GOT3 (cell line): ENCODE measurements around the gene ICOSLG.
"Not testable (repeated sequence)": the region's sequence is repeated elsewhere in the genome, so short reads cannot be mapped to it uniquely, and the experiment has no call there.

Experiments used
- DNase-seq: peaks from one replicate; lab custom pipeline; 2025; ENCODE audit warnings: mixed read lengths; lab: John Stamatoyannopoulos, UW

Gene ICOSLG

GRCh38 chr21:44240842-44241241, at the start of gene ICOSLG:
Gene ICOSLG (minus strand): TSS chr21:44240943. CDS start chr21:44240817, 126 bp downstream.
- not testable (repeated sequence) for DNase-seq

GRCh38 chr21:44289381-44290010, 48.8 kb upstream of the ICOSLG start:
- no peak for DNase-seq

GRCh38 chr21:44288251-44289110, 47.7 kb upstream of the ICOSLG start:
- DNase-seq = no peak

GRCh38 chr21:44286716-44287632, 46.2 kb upstream of the ICOSLG start:
- DNase-seq = no peak

- no peak for DNase-seq
These were observed 45.5 kb upstream of the ICOSLG start for GRCh38 chr21:44286086-44286715.

GRCh38 chr21:44285138-44285992, 44.6 kb upstream of the ICOSLG start, which contains the start of gene AIRE:
Gene AIRE (plus strand): TSS chr21:44285876. CDS start chr21:44286007, 131 bp downstream.
- DNase-seq = no peak

GRCh38 chr21:44283948-44284347, 43.2 kb upstream of the ICOSLG start:
- DNase-seq = no peak

- not testable (repeated sequence) for DNase-seq
These were observed 42.6 kb upstream of the ICOSLG start for GRCh38 chr21:44283211-44283785.

GRCh38 chr21:44282370-44282769, 41.6 kb upstream of the ICOSLG start:
- no peak for DNase-seq

- DNase-seq = no peak
These were observed 41.1 kb upstream of the ICOSLG start for GRCh38 chr21:44281801-44282200.

GRCh38 chr21:44279354-44280260, 38.9 kb upstream of the ICOSLG start:
- DNase-seq = no peak

- no peak for DNase-seq
These were observed 34.3 kb upstream of the ICOSLG start for GRCh38 chr21:44275041-44275440.

GRCh38 chr21:44273046-44273445, 32.3 kb upstream of the ICOSLG start:
- DNase-seq = no peak

GRCh38 chr21:44272284-44272858, 31.6 kb upstream of the ICOSLG start:
- DNase-seq = no peak

- DNase-seq = no peak
These were observed 31.0 kb upstream of the ICOSLG start for GRCh38 chr21:44271558-44272283.

- no peak for DNase-seq
These were observed 28.3 kb upstream of the ICOSLG start for GRCh38 chr21:44269090-44269489.

- DNase-seq = no peak
These were observed 27.0 kb upstream of the ICOSLG start for GRCh38 chr21:44267655-44268142.

- no peak for DNase-seq
These were observed 25.1 kb upstream of the ICOSLG start for GRCh38 chr21:44265734-44266270.
